SK-N-SH (cell line): ENCODE results near the gene AAMP. TPM values are rescaled to one million over a fixed set of nuclear protein-coding genes. Genes with fewer than 3 reads are reported as not detected.

ENCODE experiments used
- CTCF ChIA-PET: fragments of 300-600, 350-600 bp; formaldehyde crosslinking; extraction: SDS; loops from one replicate; lab custom pipeline; 2021; lab: Yijun Ruan, JAX
- POLR2A ChIA-PET: fragments of 350-600 bp; sonication (Branson Sonifier 250); formaldehyde crosslinking; extraction: SDS; loops from one replicate; lab custom pipeline; 2020; ENCODE audit warnings: antibody characterized with exemption, inconsistent platforms; lab: Yijun Ruan, JAX
- DNase-seq: peaks from one replicate; pipeline ENCODE4 v3.0.0; 2012
- H2AFZ ChIP-seq: fragments of 200-600 bp; sonication (generic); 2 replicates; pipeline ENCODE4 v1.8.1; 2016; ENCODE audit warnings: antibody characterized with exemption, mild to moderate bottlenecking, low read depth
- H3F3A ChIP-seq: fragments of 200-600 bp; sonication (generic); replicated peaks from 2 replicates; pipeline ENCODE3; 2016; ENCODE audit warnings: antibody characterized with exemption, mild to moderate bottlenecking; ENCODE audit not compliant: insufficient read depth
- H3K27ac ChIP-seq, 2 experiments: fragments of 200-500 bp in 1 of 2; fragments of 200-600 bp in 1 of 2; sonication (Bioruptor generic) in 1 of 2; sonication (generic), shearing (Covaris generic) in 1 of 2; 2 replicates each; pipeline versions ENCODE4 v1.5.1 to v1.6.1; 2014 to 2016; ENCODE audit warnings: low read depth in 2 of 2, inconsistent platforms in 1 of 2, low read length in 1 of 2, mild to moderate bottlenecking in 1 of 2, mixed read lengths in 1 of 2
- H3K27me3 ChIP-seq: fragments of 200-600 bp; sonication (generic), shearing (Covaris generic); 2 replicates; pipeline ENCODE4 v1.6.1; 2016; ENCODE audit warnings: mixed run types; ENCODE audit not compliant: insufficient read depth
- H3K36me3 ChIP-seq, 2 experiments: fragments of 200-500 bp in 1 of 2; fragments of 200-600 bp in 1 of 2; sonication (Bioruptor generic) in 1 of 2; sonication (generic) in 1 of 2; replicated peaks in 1 of 2; 2 replicates each; pipeline versions ENCODE3 to v1.5.1; 2014 to 2016; ENCODE audit warnings: low read length in 1 of 2, mild to moderate bottlenecking in 1 of 2; ENCODE audit not compliant: insufficient read depth in 2 of 2, control insufficient read depth in 1 of 2
- H3K4me1 ChIP-seq, 2 experiments: fragments of 200-500 bp in 1 of 2; fragments of 200-600 bp in 1 of 2; sonication (Bioruptor generic) in 1 of 2; sonication (generic), shearing (Covaris generic) in 1 of 2; 2 replicates each; pipeline versions ENCODE4 v1.5.1 to v1.6.1; 2014 to 2016; ENCODE audit warnings: low read depth in 1 of 2, low read length in 1 of 2, mixed run types in 1 of 2; ENCODE audit not compliant: insufficient read depth in 2 of 2, control insufficient read depth in 1 of 2
- H3K4me2 ChIP-seq: fragments of 200-600 bp; sonication (generic), shearing (Covaris generic); 2 replicates; pipeline ENCODE4 v1.6.1; 2017; ENCODE audit warnings: mixed run types
- H3K4me3 ChIP-seq, 2 experiments: fragments of 200-500 bp in 1 of 2; fragments of 200-600 bp in 1 of 2; sonication (Bioruptor generic) in 1 of 2; sonication (generic), shearing (Covaris generic) in 1 of 2; 2 replicates each; pipeline versions ENCODE4 v1.5.1 to v1.8.1; 2014 to 2016; ENCODE audit warnings: low read depth in 2 of 2, inconsistent platforms in 1 of 2, low read length in 1 of 2, mild to moderate bottlenecking in 1 of 2, mixed read lengths in 1 of 2, moderate library complexity in 1 of 2
- H3K79me2 ChIP-seq: fragments of 200-600 bp; sonication (generic); 2 replicates; pipeline ENCODE4 v1.8.1; 2017; ENCODE audit warnings: mild to moderate bottlenecking; ENCODE audit not compliant: insufficient read depth
- H3K9ac ChIP-seq: fragments of 200-600 bp; sonication (generic); 2 replicates; pipeline ENCODE4 v1.6.1; 2017; ENCODE audit warnings: mixed run types
- H3K9me2 ChIP-seq: fragments of 200-600 bp; sonication (generic); 2 replicates; pipeline ENCODE4 v1.6.1; 2017; ENCODE audit warnings: mixed run types
- H3K9me3 ChIP-seq: fragments of 200-600 bp; sonication (generic); 2 replicates; pipeline ENCODE4 v1.6.1; 2017; ENCODE audit warnings: mixed run types, mild to moderate bottlenecking, moderate library complexity
- H4K20me1 ChIP-seq: fragments of 200-600 bp; sonication (generic); 2 replicates; pipeline ENCODE4 v1.6.1; 2017; ENCODE audit warnings: mild to moderate bottlenecking, mixed run types; ENCODE audit not compliant: insufficient read depth
- CHD2 ChIP-seq: fragments of 150-350 bp; IDR thresholded peaks from 2 replicates; pipeline ENCODE4 v1.6.1; 2018; ENCODE audit warnings: low read length; ENCODE audit not compliant: partially characterized antibody
- EP300 ChIP-seq, 2 experiments: IDR thresholded peaks; 2 replicates each; pipeline versions ENCODE4 v1.4.0 to v1.6.1; 2012; ENCODE audit warnings: borderline replicate concordance in 1 of 2, low read depth in 1 of 2, low read length in 1 of 2
- EZH2phosphoT487 ChIP-seq: fragments of 200-600 bp; sonication (generic); IDR thresholded peaks from 2 replicates; pipeline ENCODE4 v1.6.1; 2017; ENCODE audit warnings: low read depth, mixed run types, mild to moderate bottlenecking, antibody characterized with exemption, moderate library complexity, borderline replicate concordance
- FOSL2 ChIP-seq: IDR thresholded peaks from 2 replicates; pipeline ENCODE4 v1.4.0; 2012; ENCODE audit warnings: low read depth, mild to moderate bottlenecking, moderate library complexity, borderline replicate concordance
- GABPA ChIP-seq: IDR thresholded peaks from 2 replicates; pipeline ENCODE4 v1.4.0; 2012; ENCODE audit warnings: low read depth, mild to moderate bottlenecking
- JUND ChIP-seq: IDR thresholded peaks from 2 replicates; pipeline ENCODE4 v1.4.0; 2012
- MEF2A ChIP-seq: IDR thresholded peaks from 2 replicates; pipeline ENCODE4 v1.4.0; 2012; ENCODE audit warnings: low read depth, borderline replicate concordance
- NFIC ChIP-seq: IDR thresholded peaks from 2 replicates; pipeline ENCODE4 v1.4.0; 2012; ENCODE audit warnings: borderline replicate concordance
- POLR2AphosphoS5 ChIP-seq: IDR thresholded peaks from 2 replicates; pipeline ENCODE4 v1.6.1; 2012; ENCODE audit warnings: low read depth, low read length
- RAD21 ChIP-seq: IDR thresholded peaks from 2 replicates; pipeline ENCODE4 v1.6.1; 2012; ENCODE audit warnings: mild to moderate bottlenecking, low read length
- RCOR1 ChIP-seq: fragments of 150-350 bp; IDR thresholded peaks from 2 replicates; pipeline ENCODE4 v1.6.1; 2017; ENCODE audit warnings: antibody characterized with exemption, low read length
- RFX5 ChIP-seq: IDR thresholded peaks from 2 replicates; pipeline ENCODE4 v1.6.1; 2012; ENCODE audit warnings: mild to moderate bottlenecking, improper control_type of control experiment, low read length
- RXRA ChIP-seq: IDR thresholded peaks from 2 replicates; pipeline ENCODE4 v1.4.0; 2012; ENCODE audit warnings: low read depth, mild to moderate bottlenecking, borderline replicate concordance
- SIN3A ChIP-seq: IDR thresholded peaks from 2 replicates; pipeline ENCODE4 v1.6.1; 2012; ENCODE audit warnings: low read depth, mild to moderate bottlenecking, low read length, moderate library complexity, borderline replicate concordance
- SMC3 ChIP-seq: IDR thresholded peaks from 2 replicates; pipeline ENCODE4 v1.6.1; 2012; ENCODE audit warnings: low read depth, low read length, improper control_type of control experiment
- TAF1 ChIP-seq: IDR thresholded peaks from 2 replicates; pipeline ENCODE4 v1.6.1; 2012; ENCODE audit warnings: low read depth, mild to moderate bottlenecking, low read length, moderate library complexity, borderline replicate concordance
- TCF12 ChIP-seq: IDR thresholded peaks from 2 replicates; pipeline ENCODE4 v1.4.0; 2012
- USF2 ChIP-seq: fragments of 150-350 bp; IDR thresholded peaks from 2 replicates; pipeline ENCODE4 v1.6.1; 2017; ENCODE audit warnings: antibody characterized with exemption, low read length, low read depth, borderline replicate concordance
- WGBS: methylation state at CpG from one replicate; pipeline ENCODE4 v1.1.6; 2017; ENCODE audit warnings: low lambda C conversion rate; 5-methylcytosine and 5-hydroxymethylcytosine counted together
- polyA plus RNA-seq, 3 experiments: library from polyadenylated mRNA; depleted of rRNA; stranded (reverse); fragments of >200 nt; gene quantifications; 2 replicates each; pipeline ENCODE4 v1.2.3, GENCODE V29; 2012
- TF ChIP-seq, protein P1 (sequence below): IDR thresholded peaks from 2 replicates; pipeline ENCODE4 v1.4.0; 2012; ENCODE audit warnings: low read depth, borderline replicate concordance
- TF ChIP-seq, protein P2 (sequence below): IDR thresholded peaks from 2 replicates; pipeline ENCODE4 v1.4.0; 2012; ENCODE audit warnings: low read depth, borderline replicate concordance

The AAMP gene
- polyA plus RNA-seq, 1 of the 3 experiments (the other 2 are of a cell fraction): 276 TPM

DNA sequence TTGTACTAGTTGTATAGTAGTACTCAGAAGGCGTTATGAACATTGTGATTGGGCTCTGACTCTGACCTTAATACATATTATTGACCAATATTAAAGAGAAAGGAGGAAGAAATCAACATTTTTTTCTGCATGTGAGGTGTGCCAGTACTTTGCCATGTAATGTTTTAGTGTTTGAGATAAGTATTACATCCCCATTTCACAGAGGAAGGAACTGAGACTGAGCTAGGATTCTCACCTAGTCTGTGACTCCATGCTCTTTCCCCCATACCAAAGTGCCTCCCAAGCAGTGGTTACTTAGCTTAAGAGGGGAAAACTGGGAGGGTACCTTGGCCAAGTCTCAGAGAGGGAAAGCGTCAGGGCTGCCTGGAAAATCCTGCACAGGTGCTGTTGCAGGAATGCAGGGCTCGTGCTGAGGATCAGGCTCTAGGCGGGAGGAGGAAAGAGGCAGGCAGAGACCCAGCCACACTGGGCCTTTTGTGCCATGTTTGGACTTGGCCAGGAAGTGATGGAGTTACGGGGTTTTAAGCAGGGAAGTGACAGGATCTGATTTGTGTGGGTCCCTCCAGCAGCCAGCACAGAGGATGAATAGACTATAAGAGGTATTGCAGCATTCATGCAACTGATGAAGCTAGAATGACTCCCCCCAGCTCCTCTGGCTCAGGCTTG, 2.1 kb upstream of the AAMP start:
- DNase-seq: no peak
- Histone ChIP-seq H3K9me3 (no peaks in the 10 kb centered on the region), H3K36me3 (peaks cover 28 to 34% of the 10 kb centered on the region in 2 experiments), H2AFZ (no peak overlapping the region), H3K9ac (no peak overlapping the region), H3F3A (no peaks in the 10 kb centered on the region), H3K79me2 (peaks cover 47% of the 10 kb centered on the region), H4K20me1 (peaks cover 6% of the 10 kb centered on the region; the same call in 1 of the 2 replicates), H3K4me1 (peaks cover 14 to 19% of the 10 kb centered on the region in 2 experiments; a peak in 1 of 4 replicates), H3K9me2 (no peaks in the 10 kb centered on the region), H3K4me3 (peak overlapping the region in 1 of 2 experiments; percentile 85; a peak in 1 of 4 replicates), H3K27ac (no peak overlapping the region), H3K4me2 (peak overlapping the region; percentile 94; the same call in 1 of the 2 replicates), H3K27me3 (no peaks in the 10 kb centered on the region)
- POLR2A ChIA-PET: no interaction called here
- CTCF ChIA-PET: interaction anchor here (0.5 to 5.7 kb wide), 23 partner anchors 10 to 429 kb away, joined by 3 to 47 read pairs (median 5); partner anchors contain the start of genes CATIP and GPBAR1
- TF ChIP-seq RFX5: no peak
- no peak for TF ChIP-seq TCF12
- no peak for TF ChIP-seq RAD21
- TF ChIP-seq NFIC: no peak
- TF ChIP-seq TAF1: no peak
- TF ChIP-seq EZH2phosphoT487: no peak
- no peak for TF ChIP-seq RXRA
- TF ChIP-seq CHD2: no peak
- no peak for TF ChIP-seq SIN3A
- no peak for TF ChIP-seq EP300 (IDR thresholded peaks at IDR 0.05; ENCODE audit: borderline replicate concordance in 1 of 2, low read depth in 1 of 2, low read length in 1 of 2)
- WGBS: 71% methylated on average over 5 of the region's 5 CpGs

DNA sequence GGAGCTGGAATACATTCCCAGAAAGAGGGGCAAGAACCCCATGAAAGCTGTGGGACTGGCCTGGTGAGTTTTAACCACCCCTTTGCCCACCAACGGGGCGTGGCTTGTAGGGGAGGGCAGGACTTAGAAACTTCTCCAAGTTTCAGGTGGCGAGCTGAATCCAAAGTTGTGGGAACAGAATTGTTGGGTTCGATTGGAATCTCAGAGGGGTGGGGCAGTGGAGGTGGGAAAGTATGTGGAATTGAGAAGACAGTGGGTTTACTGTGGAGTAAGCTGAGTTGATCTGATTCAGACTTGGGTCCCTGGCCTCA, 1.5 kb upstream of the AAMP start:
- H3K79me2 ChIP-seq: peaks cover 51% of the 10 kb centered on the region
- DNase-seq: no peak
- peaks cover 28 to 37% of the 10 kb centered on the region in 2 experiments for H3K36me3 ChIP-seq
- 52% methylated on average over 4 of the region's 4 CpGs for WGBS
- H3K4me2 ChIP-seq: peak overlapping the region; percentile 94
- H3K4me3 ChIP-seq: peak overlapping the region; percentile 85 to 98
- H4K20me1 ChIP-seq: peaks cover 6% of the 10 kb centered on the region; the same call in 1 of the 2 replicates
- H3F3A ChIP-seq: no peaks in the 10 kb centered on the region
- peak overlapping the region; percentile 68 for H3K9ac ChIP-seq
- ChIA-PET POLR2A (interaction anchor here (0.9 kb wide), 1 partner anchor 9 kb away, joined by 3 read pairs; no protein-coding TSS in a partner anchor), CTCF (interaction anchor here (0.6 to 5.7 kb wide), 19 partner anchors 10 to 194 kb away, joined by 3 to 47 read pairs (median 6); partner anchors contain the start of genes CATIP and GPBAR1)
- TF ChIP-seq GABPA (no peak), TCF12 (no peak), USF2 (no peak), POLR2AphosphoS5 (no peak), JUND (no peak), SMC3 (no peak), TAF1 (no peak), FOSL2 (no peak), MEF2A (no peak), RCOR1 (no peak)
- TF ChIP-seq, protein P1, sequence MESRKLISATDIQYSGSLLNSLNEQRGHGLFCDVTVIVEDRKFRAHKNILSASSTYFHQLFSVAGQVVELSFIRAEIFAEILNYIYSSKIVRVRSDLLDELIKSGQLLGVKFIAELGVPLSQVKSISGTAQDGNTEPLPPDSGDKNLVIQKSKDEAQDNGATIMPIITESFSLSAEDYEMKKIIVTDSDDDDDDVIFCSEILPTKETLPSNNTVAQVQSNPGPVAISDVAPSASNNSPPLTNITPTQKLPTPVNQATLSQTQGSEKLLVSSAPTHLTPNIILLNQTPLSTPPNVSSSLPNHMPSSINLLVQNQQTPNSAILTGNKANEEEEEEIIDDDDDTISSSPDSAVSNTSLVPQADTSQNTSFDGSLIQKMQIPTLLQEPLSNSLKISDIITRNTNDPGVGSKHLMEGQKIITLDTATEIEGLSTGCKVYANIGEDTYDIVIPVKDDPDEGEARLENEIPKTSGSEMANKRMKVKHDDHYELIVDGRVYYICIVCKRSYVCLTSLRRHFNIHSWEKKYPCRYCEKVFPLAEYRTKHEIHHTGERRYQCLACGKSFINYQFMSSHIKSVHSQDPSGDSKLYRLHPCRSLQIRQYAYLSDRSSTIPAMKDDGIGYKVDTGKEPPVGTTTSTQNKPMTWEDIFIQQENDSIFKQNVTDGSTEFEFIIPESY: no peak
- TF ChIP-seq, protein P2, sequence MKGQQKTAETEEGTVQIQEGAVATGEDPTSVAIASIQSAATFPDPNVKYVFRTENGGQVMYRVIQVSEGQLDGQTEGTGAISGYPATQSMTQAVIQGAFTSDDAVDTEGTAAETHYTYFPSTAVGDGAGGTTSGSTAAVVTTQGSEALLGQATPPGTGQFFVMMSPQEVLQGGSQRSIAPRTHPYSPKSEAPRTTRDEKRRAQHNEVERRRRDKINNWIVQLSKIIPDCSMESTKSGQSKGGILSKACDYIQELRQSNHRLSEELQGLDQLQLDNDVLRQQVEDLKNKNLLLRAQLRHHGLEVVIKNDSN: no peak
- H3K9me3 ChIP-seq: no peaks in the 10 kb centered on the region
- H3K9me2 ChIP-seq: no peaks in the 10 kb centered on the region
- no peaks in the 10 kb centered on the region for H3K27me3 ChIP-seq
- H3K27ac ChIP-seq: no peak overlapping the region
- no peak overlapping the region for H2AFZ ChIP-seq
- peaks cover 14 to 19% of the 10 kb centered on the region in 2 experiments; a peak in 1 of 4 replicates for H3K4me1 ChIP-seq
